ENCODE measurements around the gene MESP1.

The MESP1 gene

GRCh38 chr15:89723031-89723430 lies 28.0 kb downstream of the MESP1 start:
- no peak for DNase-seq (ENCODE audit: low read depth in 2 of 2)

DNA sequence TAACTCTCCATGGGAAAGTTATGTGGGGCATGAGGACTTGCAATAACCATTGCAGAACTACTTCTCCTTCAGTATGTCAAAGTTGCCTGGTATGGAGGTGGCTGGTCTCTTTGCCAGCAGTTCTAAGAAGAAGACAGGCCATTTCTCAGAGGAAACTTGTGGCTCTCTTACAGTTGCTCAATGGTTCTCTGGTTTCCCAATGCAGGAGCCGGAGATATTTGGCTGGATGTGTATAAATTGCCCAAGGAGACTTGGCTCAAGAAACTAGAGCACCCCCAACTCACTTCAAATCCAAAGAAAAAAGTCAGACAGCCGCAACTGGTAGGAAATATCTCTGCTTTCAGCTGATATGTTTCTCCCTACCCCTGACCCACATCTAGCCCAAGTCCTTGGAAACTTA lies 36.3 kb downstream of the MESP1 start:
- no peak for DNase-seq (ENCODE audit: low read depth in 2 of 2)

DNA sequence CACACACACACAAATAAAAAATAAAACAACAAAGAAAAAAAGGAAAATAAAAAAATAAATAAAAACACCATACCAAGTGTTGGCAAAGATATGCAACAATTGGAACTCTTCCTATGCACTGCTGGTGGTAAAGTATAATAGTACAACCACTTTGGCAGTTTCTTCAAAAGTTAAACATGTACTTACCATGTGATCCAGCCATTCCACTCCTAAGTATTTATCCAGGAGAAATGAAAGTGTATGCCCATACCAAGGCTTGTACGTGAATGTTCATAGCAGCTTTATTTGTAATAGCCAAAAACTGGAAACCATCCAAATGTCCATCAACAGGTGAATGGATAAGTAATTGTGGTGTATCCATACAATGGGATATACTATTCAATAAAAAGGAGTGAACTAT lies 43.5 kb downstream of the MESP1 start:
- DNase-seq (ENCODE audit: low read depth in 2 of 2): no peak

DNA sequence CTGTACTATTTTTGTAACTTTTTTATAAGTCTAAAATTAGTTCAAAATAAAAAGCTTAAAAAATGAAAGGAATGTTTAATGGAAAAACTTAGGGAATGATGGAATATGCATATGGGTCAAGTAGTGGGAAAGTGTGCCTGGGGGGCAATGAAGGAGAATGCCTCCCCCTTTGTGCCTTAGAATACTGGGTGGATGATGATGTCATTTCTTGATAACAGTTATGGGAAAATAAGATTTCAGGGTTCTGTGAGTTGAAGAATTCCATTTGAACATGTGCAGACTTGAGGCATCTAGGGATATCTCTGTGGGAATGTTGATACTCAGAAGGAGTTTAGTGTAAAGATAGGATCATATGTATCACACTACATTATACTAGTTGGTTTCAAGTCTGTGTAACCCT lies 46.6 kb downstream of the MESP1 start:
- DNase-seq (ENCODE audit: low read depth in 2 of 2): no peak
